IMR-90 (cell line): ENCODE results near the gene PI3. TPM values are rescaled to one million over a fixed set of nuclear protein-coding genes. Genes with fewer than 3 reads are reported as not detected.

Source experiments
- ATAC-seq: fragments of 200-7000 bp; cut with Tn5 transposase; 2 replicates; pipeline ENCODE4 v1.9.1; 2020; ENCODE audit warnings: low read depth, mild to moderate bottlenecking, moderate library complexity
- BruUV-seq: library from RNA; stranded (reverse); fragments of 400-500 nt; replicated peaks from 2 replicates; lab custom pipeline; 2021; lab: Mats Ljungman, UMichigan
- CTCF ChIA-PET: fragments of 300-600 bp; formaldehyde crosslinking; extraction: SDS; loops from one replicate; lab custom pipeline; 2021; ENCODE audit warnings: antibody characterized with exemption; lab: Yijun Ruan, JAX
- POLR2A ChIA-PET: fragments of 300-600 bp; sonication (Branson Sonifier 250); formaldehyde crosslinking; loops from one replicate; lab custom pipeline; 2022; ENCODE audit warnings: antibody characterized with exemption; ENCODE audit not compliant: unreplicated experiment; lab: Charles Lee
- DNase-seq: peaks from one replicate; pipeline ENCODE4 v3.0.0; 2013
- H2AFZ ChIP-seq: replicated peaks from 2 replicates; pipeline ENCODE3; 2013; ENCODE audit warnings: low read length, mild to moderate bottlenecking; ENCODE audit not compliant: poor library complexity
- H2AK5ac ChIP-seq: 2 replicates; pipeline ENCODE4 v1.6.1; 2013; ENCODE audit warnings: low read depth, low read length, inconsistent platforms
- H2AK9ac ChIP-seq: replicated peaks from 2 replicates; pipeline ENCODE3; 2013; ENCODE audit warnings: mild to moderate bottlenecking, low read depth, low read length, moderate library complexity; ENCODE audit not compliant: poor library complexity
- H2BK120ac ChIP-seq: 2 replicates; pipeline ENCODE4 v1.6.1; 2013; ENCODE audit warnings: low read depth, low read length, inconsistent platforms
- H2BK15ac ChIP-seq: 3 replicates; pipeline ENCODE4 v1.6.1; 2013; ENCODE audit warnings: low read depth, low read length, inconsistent platforms
- H2BK20ac ChIP-seq: 2 replicates; pipeline ENCODE4 v1.6.1; 2013; ENCODE audit warnings: low read depth, mild to moderate bottlenecking, inconsistent platforms, low read length, moderate library complexity
- H2BK5ac ChIP-seq: 2 replicates; pipeline ENCODE4 v1.6.1; 2013; ENCODE audit warnings: mild to moderate bottlenecking, low read depth, low read length, inconsistent platforms; ENCODE audit not compliant: poor library complexity, severe bottlenecking
- H3K14ac ChIP-seq: replicated peaks from 2 replicates; pipeline ENCODE4 v1.6.1; 2013; ENCODE audit warnings: low read depth, low read length, inconsistent platforms
- H3K18ac ChIP-seq: 2 replicates; pipeline ENCODE4 v1.6.1; 2013; ENCODE audit warnings: low read depth, low read length, control low read depth
- H3K23ac ChIP-seq: 2 replicates; pipeline ENCODE4 v1.6.1; 2013; ENCODE audit warnings: low read depth, low read length, inconsistent platforms
- H3K27ac ChIP-seq: 2 replicates; pipeline ENCODE4 v1.5.1; 2013; ENCODE audit warnings: mild to moderate bottlenecking, control low read depth, low read length; ENCODE audit not compliant: insufficient read depth
- H3K27me3 ChIP-seq: 2 replicates; pipeline ENCODE4 v1.6.1; 2013; ENCODE audit warnings: low read length; ENCODE audit not compliant: control insufficient read depth, insufficient read depth
- H3K36me3 ChIP-seq: 2 replicates; pipeline ENCODE4 v1.6.1; 2013; ENCODE audit warnings: low read length, mixed read lengths; ENCODE audit not compliant: control insufficient read depth, insufficient read depth
- H3K4ac ChIP-seq: 2 replicates; pipeline ENCODE4 v1.6.1; 2013; ENCODE audit warnings: low read depth, low read length, inconsistent platforms
- H3K4me1 ChIP-seq: 2 replicates; pipeline ENCODE4 v1.6.1; 2013; ENCODE audit warnings: low read length, mixed read lengths; ENCODE audit not compliant: control insufficient read depth, insufficient read depth
- H3K4me2 ChIP-seq: 2 replicates; pipeline ENCODE4 v1.6.1; 2013; ENCODE audit warnings: low read depth, mild to moderate bottlenecking, control low read depth, low read length, moderate library complexity
- H3K4me3 ChIP-seq: 2 replicates; pipeline ENCODE4 v1.5.1; 2013; ENCODE audit warnings: low read depth, mild to moderate bottlenecking, control low read depth, low read length, moderate library complexity; ENCODE audit not compliant: insufficient read depth
- H3K56ac ChIP-seq: 2 replicates; pipeline ENCODE4 v1.6.1; 2013; ENCODE audit warnings: low read length, inconsistent platforms; ENCODE audit not compliant: insufficient read depth; ENCODE audit errors: extremely low read depth
- H3K79me1 ChIP-seq, 2 experiments: 2 replicates each; pipeline ENCODE4 v1.6.1; 2013; ENCODE audit warnings: low read length in 2 of 2, inconsistent platforms in 1 of 2, low read depth in 1 of 2
- H3K9ac ChIP-seq: 2 replicates; pipeline ENCODE4 v1.6.1; 2013; ENCODE audit warnings: low read depth, low read length, control low read depth
- H3K9me1 ChIP-seq: 2 replicates; pipeline ENCODE4 v1.6.1; 2013; ENCODE audit warnings: low read length, inconsistent platforms; ENCODE audit not compliant: insufficient read depth
- H3K9me3 ChIP-seq: 2 replicates; pipeline ENCODE4 v1.6.1; 2013; ENCODE audit warnings: low read length; ENCODE audit not compliant: control insufficient read depth, insufficient read depth
- H4K20me1 ChIP-seq: 2 replicates; pipeline ENCODE4 v1.6.1; 2013; ENCODE audit warnings: low read length, inconsistent platforms; ENCODE audit not compliant: insufficient read depth
- H4K5ac ChIP-seq: 2 replicates; pipeline ENCODE4 v1.6.1; 2013; ENCODE audit warnings: mild to moderate bottlenecking, low read depth, low read length, control low read depth
- H4K8ac ChIP-seq, 2 experiments: 2 replicates each; pipeline ENCODE4 v1.6.1; 2013; ENCODE audit warnings: low read depth in 2 of 2, low read length in 2 of 2, control low read depth in 1 of 2, inconsistent platforms in 1 of 2
- H4K91ac ChIP-seq: 2 replicates; pipeline ENCODE4 v1.6.1; 2013; ENCODE audit warnings: low read depth, low read length, inconsistent platforms; ENCODE audit not compliant: insufficient read depth
- POLR2A ChIP-seq: IDR thresholded peaks from 2 replicates; pipeline ENCODE4 v1.6.1; 2012; ENCODE audit warnings: mild to moderate bottlenecking, low read depth, low read length
- RFX5 ChIP-seq: IDR thresholded peaks from 2 replicates; pipeline ENCODE4 v1.8.0; 2012; ENCODE audit warnings: low read depth, mild to moderate bottlenecking, low read length, moderate library complexity
- WGBS, 2 experiments: methylation state at CpG; one replicate each; pipeline versions ENCODE4 v1.1.5 to v1.1.7; 2013; ENCODE audit warnings: missing lambda C conversion rate in 2 of 2; ENCODE audit not compliant: insufficient read length in 1 of 2; ENCODE audit errors: extremely low coverage in 2 of 2; 5-methylcytosine and 5-hydroxymethylcytosine counted together
- dilution Hi-C: fragments of 300-500 bp; cut with HindIII; formaldehyde crosslinking; loops from one replicate; pipeline ENCODE4 v1.14.3; 2018; ENCODE audit warnings: low sequenced_read_pairs; ENCODE audit not compliant: unreplicated experiment
- in situ Hi-C: fragments of 300-500 bp; cut with MboI; formaldehyde crosslinking; loops from 3 replicates; pipeline ENCODE4 v1.14.3; 2019; ENCODE audit warnings: low sequenced_read_pairs, inconsistent platforms, mixed read lengths
- intact Hi-C: fragments of 100-400 bp; cut with micrococcal nuclease; formaldehyde crosslinking; loops from 2 replicates; pipeline ENCODE4 v1.10.0; 2022
- polyA plus RNA-seq, 3 experiments: library from polyadenylated mRNA; depleted of rRNA; stranded (reverse); fragments of >200 nt; gene quantifications; 2 replicates each; pipeline ENCODE4 v1.2.3, GENCODE V29; 2012; ENCODE audit warnings: low replicate concordance in 1 of 3
- total RNA-seq: library from RNA; depleted of rRNA; stranded (reverse); fragments of >200 nt; gene quantifications from 2 replicates; pipeline ENCODE4 v1.2.3, GENCODE V29; 2012

Gene PI3
- total and polyA plus RNA-seq, 2 of the 4 experiments (the other 2 are of a cell fraction), result not detected

- no peak overlapping the region for H4K5ac ChIP-seq
- H3K36me3 ChIP-seq, result no peaks in the 10 kb centered on the region
- dilution Hi-C loops, result no loop called here
- peaks cover 1% of the 10 kb centered on the region; the same call in 1 of the 2 replicates for H3K27me3 ChIP-seq
- H3K9me1 ChIP-seq, result no peaks in the 10 kb centered on the region
- TF ChIP-seq POLR2A (no peak), RFX5 (no peak)
- no peak overlapping the region for H2BK20ac ChIP-seq
- ChIA-PET CTCF (no interaction called here), POLR2A (no interaction called here)
- H4K91ac ChIP-seq, result no peak overlapping the region
- in situ Hi-C loops, result no loop called here
- no peak overlapping the region for H2BK15ac ChIP-seq
- H4K8ac ChIP-seq, result no peak overlapping the region
- H3K4ac ChIP-seq, result no peak overlapping the region
- H3K9ac ChIP-seq, result no peak overlapping the region
- no peak overlapping the region for H2AFZ ChIP-seq
- H3K14ac ChIP-seq, result no peak overlapping the region
- no peaks in the 10 kb centered on the region for H3K79me1 ChIP-seq
- H3K27ac ChIP-seq, result no peak overlapping the region
- intact Hi-C loops, result no loop called here
- H4K20me1 ChIP-seq, result no peaks in the 10 kb centered on the region
- DNase-seq (no peak), ATAC-seq (no peak)
- no peak overlapping the region for H3K56ac ChIP-seq
- H3K9me3 ChIP-seq, result no peaks in the 10 kb centered on the region
- no peak overlapping the region for H3K23ac ChIP-seq
- H3K4me2 ChIP-seq, result no peak overlapping the region
- H2AK5ac ChIP-seq, result no peak overlapping the region
- no peak overlapping the region for H2AK9ac ChIP-seq
- H3K4me1 ChIP-seq, result no peaks in the 10 kb centered on the region
- no TSS peak for BruUV-seq
- H2BK5ac ChIP-seq, result no peak overlapping the region
- WGBS, 2 experiments, result no CpG with 5 or more reads among the region's 2 CpGs
- no peak overlapping the region for H3K4me3 ChIP-seq
- H3K18ac ChIP-seq, result no peak overlapping the region
- H2BK120ac ChIP-seq, result no peak overlapping the region
These were observed 8.4 kb downstream of the PI3 start for GRCh38 chr20:45183084-45183483.
